HepG2 (cell line): ENCODE data around the gene NPDC1. TPM values are rescaled to one million over a fixed set of nuclear protein-coding genes. Genes with fewer than 3 reads are reported as not detected.
"Not testable (repeated sequence)": the region's sequence is repeated elsewhere in the genome, so short reads cannot be mapped to it uniquely, and the experiment has no call there.

Experiments
- ATAC-seq: fragments of 200-7000 bp; cut with Tn5 transposase; 3 replicates; pipeline ENCODE4 v1.9.1; 2020; ENCODE audit warnings: mild to moderate bottlenecking, moderate library complexity
- BruUV-seq: library from RNA; stranded (reverse); fragments of 400-500 nt; replicated peaks from 2 replicates; lab custom pipeline; 2021; lab: Mats Ljungman, UMichigan
- CTCF ChIA-PET: fragments of 300-600 bp; formaldehyde crosslinking; extraction: SDS; loops from one replicate; lab custom pipeline; 2021; ENCODE audit warnings: low total read pairs, inconsistent platforms, low intra/inter-chr PET ratio; lab: Yijun Ruan, JAX
- POLR2A ChIA-PET: fragments of 350-600 bp; sonication (Branson Sonifier 250); formaldehyde crosslinking; loops from one replicate; lab custom pipeline; 2020; ENCODE audit warnings: antibody characterized with exemption, inconsistent platforms; lab: Yijun Ruan, JAX
- DNase-seq: peaks from one replicate; pipeline ENCODE4 v3.0.0-alpha.2; 2015; ENCODE audit warnings: low spot score
- FAIRE-seq: peaks from 3 replicates; lab custom pipeline; 2011; peaks lifted over from hg19 to GRCh38; lab: Jason Lieb, UNC
- H2AFZ ChIP-seq: one replicate; pipeline ENCODE4 v1.6.1; 2011; ENCODE audit warnings: low read length, inconsistent platforms
- H3K27ac ChIP-seq: fragments of 300-600 bp; 3 replicates; pipeline ENCODE4 v1.8.0; 2011; ENCODE audit warnings: mixed run types, mild to moderate bottlenecking, mixed read lengths, low read length, inconsistent platforms; ENCODE audit not compliant: insufficient read depth; ENCODE audit errors: extremely low read length
- H3K27me3 ChIP-seq, 2 experiments: fragments of 200-600 bp in 1 of 2; 2 replicates in 1 of 2; 3 replicates in 1 of 2; pipeline versions ENCODE4 v1.6.0 to v1.8.0; 2011; ENCODE audit warnings: low read length in 2 of 2, mild to moderate bottlenecking in 2 of 2, moderate library complexity in 2 of 2, inconsistent platforms in 1 of 2; ENCODE audit not compliant: insufficient read depth in 2 of 2, control insufficient read depth in 1 of 2
- H3K36me3 ChIP-seq, 2 experiments: fragments of 200-600 bp in 1 of 2; replicated peaks in 1 of 2; 2 replicates in 1 of 2; 3 replicates in 1 of 2; pipeline versions ENCODE4 v1.5.1 to v1.8.0; 2011; ENCODE audit warnings: low read length in 2 of 2, inconsistent platforms in 1 of 2; ENCODE audit not compliant: insufficient read depth in 2 of 2, control insufficient read depth in 1 of 2
- H3K4me1 ChIP-seq: 2 replicates; pipeline ENCODE4 v1.5.1; 2012; ENCODE audit warnings: low read length, inconsistent platforms; ENCODE audit not compliant: insufficient read depth
- H3K4me2 ChIP-seq: 2 replicates; pipeline ENCODE4 v1.6.0; 2011; ENCODE audit warnings: low read depth, low read length, inconsistent platforms
- H3K4me3 ChIP-seq, 3 experiments: fragments of 200-600 bp in 1 of 3; sonication (generic), shearing (Covaris generic) in 1 of 3; replicated peaks in 1 of 3; 2 replicates each; pipeline ENCODE4 v1.5.1; 2011 to 2016; ENCODE audit warnings: low read length in 3 of 3, inconsistent platforms in 2 of 3, low read depth in 2 of 3, mild to moderate bottlenecking in 2 of 3, control low read depth in 1 of 3, mixed read lengths in 1 of 3; ENCODE audit not compliant: insufficient read depth in 1 of 3
- H3K79me2 ChIP-seq: one replicate; pipeline ENCODE4 v1.6.1; 2011; ENCODE audit warnings: low read length, inconsistent platforms; ENCODE audit not compliant: insufficient read depth
- H3K9ac ChIP-seq: 2 replicates; pipeline ENCODE4 v1.6.0; 2011; ENCODE audit warnings: mild to moderate bottlenecking, low read depth, low read length, inconsistent platforms; ENCODE audit not compliant: insufficient read depth
- H3K9me3 ChIP-seq: 2 replicates; pipeline ENCODE4 v1.5.1; 2012; ENCODE audit warnings: mild to moderate bottlenecking, low read length
- H4K20me1 ChIP-seq: 2 replicates; pipeline ENCODE4 v1.6.0; 2011; ENCODE audit warnings: inconsistent platforms, mild to moderate bottlenecking, low read length, moderate library complexity; ENCODE audit not compliant: insufficient read depth
- ETV5 ChIP-seq: IDR thresholded peaks from 2 replicates; pipeline ENCODE4 v1.6.1; 2018; ENCODE audit warnings: missing biosample characterization, missing genetic modification reagents, inconsistent platforms, borderline replicate concordance
- GABPB1 ChIP-seq: IDR thresholded peaks from 2 replicates; pipeline ENCODE4 v1.6.1; 2016; ENCODE audit warnings: mild to moderate bottlenecking, missing genetic modification reagents, moderate library complexity, missing compliant biosample characterization
- HNRNPL ChIP-seq: fragments of 200-400 bp; formaldehyde crosslinking; IDR thresholded peaks from 2 replicates; pipeline ENCODE4 v1.6.1; 2017; ENCODE audit warnings: mild to moderate bottlenecking, low read depth, low read length
- RAD21 ChIP-seq: fragments of 450-650 bp; formaldehyde crosslinking; IDR thresholded peaks from 2 replicates; pipeline ENCODE4 v1.5.0; 2020; ENCODE audit warnings: mild to moderate bottlenecking
- WGBS: methylation state at CpG from one replicate; pipeline ENCODE4 v1.1.6; 2017; ENCODE audit warnings: low lambda C conversion rate; 5-methylcytosine and 5-hydroxymethylcytosine counted together
- in situ Hi-C: cut with HindIII; loops from 2 replicates; pipeline ENCODE4 v1.10.0; 2017; ENCODE audit warnings: low pct_unique_long_range_greater_than_20kb; ENCODE audit not compliant: extremely low pct_ligation_motif_present
- intact Hi-C: fragments of 100-400 bp; cut with micrococcal nuclease; formaldehyde crosslinking; loops from one replicate; pipeline ENCODE4 v1.10.0; 2022; ENCODE audit not compliant: unreplicated experiment
- polyA plus RNA-seq, 8 experiments: library from polyadenylated mRNA; depleted of rRNA in 3 of 8; stranded (reverse) in 7 of 8; unstranded in 1 of 8; fragments of >200 nt; fragmentation: Illumina TruSeq in 4 of 8; extraction: Trizol in 4 of 8; gene quantifications; 2 replicates each; pipeline versions ENCODE4 v1.2.1 to v1.2.3, GENCODE V29; 2011 to 2016; ENCODE audit warnings: low read depth in 4 of 8, missing spikeins in 1 of 8, mixed read lengths in 1 of 8; ENCODE audit not compliant: insufficient read depth in 1 of 8
- total RNA-seq, 5 experiments: library from RNA; depleted of rRNA; stranded (reverse); fragments of >200 nt; fragmentation: Illumina TruSeq; extraction: Trizol; gene quantifications; 2 replicates each; pipeline ENCODE4 v1.2.3, GENCODE V29; 2016; ENCODE audit warnings: low read depth in 1 of 5
- TF ChIP-seq, protein P1 (sequence below): sonication (generic); formaldehyde crosslinking; conservative IDR thresholded peaks from 2 replicates; pipeline ENCODE4 v1.4.0; 2020; ENCODE audit warnings: missing genetic modification reagents
- TF ChIP-seq, protein P2 (sequence below): sonication (generic); formaldehyde crosslinking; IDR thresholded peaks from 2 replicates; pipeline ENCODE4 v1.5.1; 2020; ENCODE audit warnings: mild to moderate bottlenecking, missing genetic modification reagents
- TF ChIP-seq, protein P3 (sequence below): sonication (generic); formaldehyde crosslinking; IDR thresholded peaks from 2 replicates; pipeline ENCODE4 v1.4.0; 2020; ENCODE audit warnings: missing genetic modification reagents

Gene NPDC1
- total and polyA plus RNA-seq, 2 of the 13 experiments (the other 11 are each of a cell fraction or from before 2014, with no cell fraction given): 0.84 to 5.4 TPM

DNA sequence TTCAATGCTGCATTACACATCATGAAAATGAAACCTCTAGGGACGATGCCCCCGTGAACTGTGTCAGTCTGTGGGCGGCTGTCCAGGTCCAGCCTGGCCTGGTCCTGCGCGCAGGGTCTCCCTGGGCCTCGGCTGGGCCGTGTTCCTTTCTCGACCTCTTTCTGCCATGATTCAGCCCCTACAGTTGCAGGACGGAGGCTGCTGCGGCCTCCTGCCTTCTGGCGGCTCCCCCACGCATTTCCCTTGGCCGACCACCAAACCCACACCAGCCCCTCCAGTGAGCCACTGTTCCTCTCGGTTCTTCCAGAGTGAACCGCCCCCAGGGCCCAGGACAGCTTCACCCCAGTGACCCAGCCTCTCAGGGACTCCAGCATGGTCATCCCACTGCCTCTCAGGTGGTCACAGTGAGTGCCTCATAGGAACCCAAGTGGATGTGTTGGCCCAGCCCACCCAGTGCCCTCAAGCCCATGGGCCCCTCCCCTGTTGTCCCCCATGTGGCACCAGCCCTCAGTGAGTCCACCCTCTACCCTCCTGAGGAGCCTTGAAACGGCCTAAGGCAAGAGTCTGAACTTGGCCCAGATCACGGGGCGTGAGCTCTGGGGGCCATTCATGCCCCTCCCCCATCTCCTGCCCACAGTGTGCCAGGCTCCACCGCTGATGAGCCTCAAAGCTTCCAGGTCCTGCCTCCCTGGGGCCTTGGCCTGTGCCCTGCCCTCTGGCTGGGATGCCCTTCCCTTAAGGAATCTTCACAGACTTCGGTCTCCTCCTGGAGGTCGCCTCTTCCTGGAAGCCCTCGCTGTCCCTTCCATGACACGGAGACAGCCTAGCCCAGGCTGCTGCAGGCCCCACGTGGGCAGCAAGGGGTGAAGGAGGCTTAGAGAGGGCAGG is 39.6 kb downstream of the NPDC1 start:
- TF ChIP-seq HNRNPL: peak; percentile 60; the same call in 1 of the 2 replicates
- TF ChIP-seq, protein P1, sequence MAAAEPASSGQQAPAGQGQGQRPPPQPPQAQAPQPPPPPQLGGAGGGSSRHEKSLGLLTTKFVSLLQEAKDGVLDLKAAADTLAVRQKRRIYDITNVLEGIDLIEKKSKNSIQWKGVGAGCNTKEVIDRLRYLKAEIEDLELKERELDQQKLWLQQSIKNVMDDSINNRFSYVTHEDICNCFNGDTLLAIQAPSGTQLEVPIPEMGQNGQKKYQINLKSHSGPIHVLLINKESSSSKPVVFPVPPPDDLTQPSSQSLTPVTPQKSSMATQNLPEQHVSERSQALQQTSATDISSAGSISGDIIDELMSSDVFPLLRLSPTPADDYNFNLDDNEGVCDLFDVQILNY (CRISPR knock-in tag): no peak
- Histone ChIP-seq H3K36me3 (no peaks in the 10 kb centered on the region), H3K4me3 (no peak overlapping the region), H3K4me2 (no peak overlapping the region), H3K27ac (no peak overlapping the region), H4K20me1 (no peaks in the 10 kb centered on the region), H2AFZ (no peak overlapping the region), H3K27me3 (no peaks in the 10 kb centered on the region), H3K9me3 (peaks cover 4% of the 10 kb centered on the region; the same call in 1 of the 2 replicates), H3K79me2 (no peaks in the 10 kb centered on the region), H3K4me1 (peaks cover 14% of the 10 kb centered on the region), H3K9ac (no peak overlapping the region)
- ChIA-PET CTCF (no interaction called here), POLR2A (no interaction called here)
- intact Hi-C loops (no loop called here), in situ Hi-C loops (no loop called here)
- DNase-seq (no peak), FAIRE-seq (no peak), ATAC-seq (no peak)
- 86% methylated on average over 20 of the region's 24 CpGs for WGBS
- BruUV-seq: no TSS peak

DNA sequence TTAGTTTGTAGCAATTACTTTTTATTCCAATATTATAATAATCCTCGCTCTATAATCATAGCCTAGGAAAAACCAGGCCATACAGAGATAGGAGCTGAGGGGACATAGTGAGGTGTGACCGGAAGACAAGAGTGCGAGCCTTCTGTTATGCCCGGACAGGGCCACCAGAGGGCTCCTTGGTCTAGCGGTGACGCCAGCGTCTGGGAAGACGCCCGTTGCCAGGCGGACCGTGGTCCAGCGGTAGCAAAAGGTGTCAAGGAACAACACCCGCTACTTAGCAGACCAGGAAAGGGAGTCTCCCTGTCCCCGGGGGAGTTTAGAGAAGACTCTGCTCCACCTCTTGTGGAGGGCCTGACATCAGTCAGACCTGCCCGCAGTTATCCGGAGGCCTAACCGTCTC is 41.7 kb downstream of the NPDC1 start:
- H3K4me2 ChIP-seq, H3K9ac ChIP-seq, intact Hi-C loops, H3K4me3 ChIP-seq, POLR2A ChIA-PET, H3K79me2 ChIP-seq, H3K9me3 ChIP-seq, in situ Hi-C loops, H4K20me1 ChIP-seq, CTCF ChIA-PET, H2AFZ ChIP-seq, H3K27me3 ChIP-seq, H3K36me3 ChIP-seq, FAIRE-seq, H3K27ac ChIP-seq, DNase-seq, BruUV-seq, ATAC-seq: not testable (repeated sequence)
- peaks cover 29% of the 10 kb centered on the region for H3K4me1 ChIP-seq
- 23% methylated on average over 8 of the region's 17 CpGs for WGBS
- TF ChIP-seq ETV5: peak; percentile 37; the same call in 1 of the 2 replicates
- TF ChIP-seq, protein P2, sequence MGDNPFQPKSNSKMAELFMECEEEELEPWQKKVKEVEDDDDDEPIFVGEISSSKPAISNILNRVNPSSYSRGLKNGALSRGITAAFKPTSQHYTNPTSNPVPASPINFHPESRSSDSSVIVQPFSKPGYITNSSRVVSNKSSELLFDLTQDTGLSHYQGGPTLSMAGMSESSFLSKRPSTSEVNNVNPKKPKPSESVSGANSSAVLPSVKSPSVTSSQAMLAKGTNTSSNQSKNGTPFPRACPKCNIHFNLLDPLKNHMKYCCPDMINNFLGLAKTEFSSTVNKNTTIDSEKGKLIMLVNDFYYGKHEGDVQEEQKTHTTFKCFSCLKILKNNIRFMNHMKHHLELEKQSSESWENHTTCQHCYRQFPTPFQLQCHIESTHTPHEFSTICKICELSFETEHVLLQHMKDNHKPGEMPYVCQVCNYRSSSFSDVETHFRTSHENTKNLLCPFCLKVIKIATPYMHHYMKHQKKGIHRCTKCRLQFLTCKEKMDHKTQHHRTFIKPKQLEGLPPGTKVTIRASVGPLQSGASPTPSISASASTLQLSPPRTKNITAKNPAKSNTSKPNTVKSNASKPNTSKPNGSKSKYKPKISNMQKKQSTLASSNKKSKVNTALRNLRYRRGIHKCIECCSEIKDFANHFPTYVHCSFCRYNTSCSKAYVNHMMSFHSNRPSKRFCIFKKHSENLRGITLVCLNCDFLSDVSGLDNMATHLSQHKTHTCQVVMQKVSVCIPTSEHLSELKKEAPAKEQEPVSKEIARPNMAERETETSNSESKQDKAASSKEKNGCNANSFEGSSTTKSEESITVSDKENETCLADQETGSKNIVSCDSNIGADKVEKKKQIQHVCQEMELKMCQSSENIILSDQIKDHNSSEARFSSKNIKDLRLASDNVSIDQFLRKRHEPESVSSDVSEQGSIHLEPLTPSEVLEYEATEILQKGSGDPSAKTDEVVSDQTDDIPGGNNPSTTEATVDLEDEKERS: peak; percentile 95
- peak; percentile 46; the same call in 1 of the 2 replicates for TF ChIP-seq GABPB1 (CRISPR knock-in tag)
- TF ChIP-seq, protein P3, sequence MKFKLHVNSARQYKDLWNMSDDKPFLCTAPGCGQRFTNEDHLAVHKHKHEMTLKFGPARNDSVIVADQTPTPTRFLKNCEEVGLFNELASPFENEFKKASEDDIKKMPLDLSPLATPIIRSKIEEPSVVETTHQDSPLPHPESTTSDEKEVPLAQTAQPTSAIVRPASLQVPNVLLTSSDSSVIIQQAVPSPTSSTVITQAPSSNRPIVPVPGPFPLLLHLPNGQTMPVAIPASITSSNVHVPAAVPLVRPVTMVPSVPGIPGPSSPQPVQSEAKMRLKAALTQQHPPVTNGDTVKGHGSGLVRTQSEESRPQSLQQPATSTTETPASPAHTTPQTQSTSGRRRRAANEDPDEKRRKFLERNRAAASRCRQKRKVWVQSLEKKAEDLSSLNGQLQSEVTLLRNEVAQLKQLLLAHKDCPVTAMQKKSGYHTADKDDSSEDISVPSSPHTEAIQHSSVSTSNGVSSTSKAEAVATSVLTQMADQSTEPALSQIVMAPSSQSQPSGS: 0 out of 2 replicates have a peak, but pooled peaks have one; percentile 35
- peak; percentile 40; the same call in 1 of the 2 replicates for TF ChIP-seq RAD21 (CRISPR knock-in tag)
